Measurements from ENCODE around the gene GPC2.

Gene GPC2

GRCh38 chr7:100122067-100122466, 55.1 kb downstream of the GPC2 start:
- FAIRE-seq (no peak), DNase-seq (ENCODE audit: low spot score) (no peak)

DNA sequence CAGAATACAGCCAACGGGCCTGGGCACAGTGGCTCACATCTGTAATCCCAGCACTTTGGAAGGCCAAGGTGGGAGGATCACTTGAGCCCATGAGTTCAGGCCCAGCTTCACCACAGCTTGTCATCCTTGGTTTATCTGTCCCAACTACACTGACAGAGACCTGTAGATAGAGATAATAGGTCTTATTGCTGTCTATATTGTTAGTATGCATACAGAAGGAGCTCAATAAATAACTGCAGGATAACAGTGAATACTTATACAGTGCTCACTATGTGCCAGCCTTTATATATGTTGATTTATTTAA, 56.5 kb downstream of the GPC2 start:
- DNase-seq (ENCODE audit: low spot score) (no peak), FAIRE-seq (no peak)

DNA sequence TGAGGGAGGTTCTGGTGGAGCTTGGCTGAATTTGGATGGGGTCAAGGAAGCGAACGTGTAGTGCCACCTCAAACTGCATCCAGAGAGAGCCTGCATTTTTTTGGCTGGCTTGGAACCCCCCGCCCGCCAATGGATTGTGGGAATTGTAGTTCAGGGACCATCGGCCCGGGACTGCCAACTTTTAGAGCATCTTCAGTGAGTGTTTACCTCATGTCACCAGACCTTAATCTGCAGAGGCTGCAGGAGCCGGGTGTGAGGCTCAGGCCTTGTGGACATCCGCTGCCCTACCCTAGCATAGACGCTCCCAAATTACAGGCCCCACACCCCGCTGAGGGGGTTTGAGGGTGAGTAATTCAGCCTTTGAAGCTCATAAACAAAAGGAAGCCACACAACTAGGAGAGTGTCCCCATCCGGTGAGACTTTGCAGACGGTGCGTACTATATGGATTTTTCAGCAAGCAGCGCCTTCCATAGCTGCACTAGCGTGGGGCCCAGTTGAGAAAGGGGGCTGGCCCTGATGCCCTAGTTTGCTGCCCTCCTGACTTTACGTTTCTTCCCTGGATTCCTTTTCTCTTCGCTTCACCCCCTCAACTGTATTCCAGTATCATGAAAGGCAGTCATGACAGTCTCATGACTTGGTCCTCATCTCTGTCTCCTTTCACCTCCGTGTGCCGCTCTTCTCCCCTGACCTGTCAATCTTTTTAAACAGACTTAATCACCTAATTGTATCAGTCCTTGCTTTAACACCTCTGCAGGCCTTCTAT, 57.0 kb downstream of the GPC2 start:
- DNase-seq (ENCODE audit: low spot score), result peak; percentile 89
- no peak for FAIRE-seq
